Skeletal muscle satellite cell (primary cell): ENCODE measurements around the gene IL11RA.

Experiments used
- H3K27me3 ChIP-seq: 2 replicates; pipeline ENCODE4 v1.7.0; 2013; ENCODE audit warnings: low read length; ENCODE audit not compliant: control insufficient read depth, insufficient read depth
- H3K36me3 ChIP-seq: 2 replicates; pipeline ENCODE4 v1.7.0; 2013; ENCODE audit warnings: mild to moderate bottlenecking, control low read depth, low read length; ENCODE audit not compliant: insufficient read depth
- H3K4me1 ChIP-seq: 2 replicates; pipeline ENCODE4 v1.7.0; 2013; ENCODE audit warnings: low read length; ENCODE audit not compliant: control insufficient read depth, insufficient read depth
- H3K4me2 ChIP-seq: 2 replicates; pipeline ENCODE4 v1.7.0; 2013; ENCODE audit warnings: mild to moderate bottlenecking, low read length
- H3K4me3 ChIP-seq: 2 replicates; pipeline ENCODE4 v1.7.0; 2013; ENCODE audit warnings: low read length
- H3K9ac ChIP-seq: 2 replicates; pipeline ENCODE4 v1.7.0; 2013; ENCODE audit warnings: mild to moderate bottlenecking, low read depth, low read length, moderate library complexity
- H3K9me3 ChIP-seq: replicated peaks from 2 replicates; pipeline ENCODE4 v1.7.0; 2013; ENCODE audit warnings: mild to moderate bottlenecking, control low read depth, low read length

The IL11RA gene

GRCh38 chr9:34620061-34620994 lies 31.7 kb upstream of the IL11RA start, which contains the start of gene DCTN3:
DCTN3 (minus strand) TSS chr9:34620495; CDS start chr9:34620464, 31 bp downstream.
- H3K4me1 ChIP-seq, result peaks cover 7% of the 10 kb centered on the region
- peaks cover 27% of the 10 kb centered on the region for H3K27me3 ChIP-seq
- H3K4me2 ChIP-seq, result peak within 1 kb of the TSS; percentile 95
- H3K9me3 ChIP-seq, result no peaks in the 10 kb centered on the region
- peak within 1 kb of the TSS; percentile 89 for H3K9ac ChIP-seq
- peaks cover 19% of the 10 kb centered on the region for H3K36me3 ChIP-seq
- H3K4me3 ChIP-seq, result peak within 1 kb of the TSS; percentile 79

DNA sequence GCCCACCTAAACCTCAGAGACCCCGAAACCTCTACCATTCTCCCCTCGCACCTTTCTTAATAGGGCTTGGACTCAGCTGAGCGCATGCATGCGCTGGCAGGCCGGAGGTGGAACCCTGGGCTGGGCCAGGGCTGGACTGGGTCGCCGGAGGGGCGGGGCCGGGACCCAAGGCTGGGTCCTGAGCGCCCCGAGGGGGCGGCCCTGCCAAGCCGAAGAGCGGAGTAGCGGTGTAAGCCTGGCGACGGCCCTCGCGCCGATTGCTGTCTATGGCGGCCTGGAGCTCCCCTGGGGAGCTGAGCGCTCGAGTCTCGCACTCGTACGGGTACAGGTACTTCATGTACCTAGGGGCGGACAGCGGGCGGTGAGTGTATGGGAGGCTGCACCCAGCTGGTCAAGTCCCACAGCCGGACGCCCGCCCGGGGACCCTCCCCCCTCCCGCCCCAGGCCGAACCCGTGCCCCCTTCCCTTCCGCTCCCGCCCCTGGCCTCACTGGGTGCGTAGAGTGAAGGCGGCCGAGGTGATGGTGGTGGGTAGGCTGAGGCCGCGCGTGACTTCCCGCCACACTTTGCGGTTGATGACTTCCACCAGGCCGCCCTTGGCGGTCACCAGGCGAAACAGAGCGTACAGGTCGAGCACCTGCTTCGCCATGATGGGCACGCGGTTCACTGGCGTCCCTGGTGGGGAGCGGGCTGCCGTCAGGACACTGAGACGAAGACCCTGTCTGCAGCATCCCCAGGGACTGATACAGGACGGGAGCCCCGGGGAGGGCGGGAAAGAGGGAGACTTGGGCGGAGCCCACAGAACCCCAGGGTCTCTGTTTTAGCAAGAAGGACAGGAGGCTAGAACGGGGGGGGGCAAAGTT lies 28.4 kb upstream of the IL11RA start:
- Histone ChIP-seq H3K27me3 (peaks cover 59% of the 10 kb centered on the region), H3K9me3 (no peaks in the 10 kb centered on the region), H3K9ac (no peak overlapping the region), H3K36me3 (no peaks in the 10 kb centered on the region), H3K4me3 (no peak overlapping the region), H3K4me2 (no peak overlapping the region), H3K4me1 (peaks cover 12% of the 10 kb centered on the region)

- H3K9me3 ChIP-seq, result no peaks in the 10 kb centered on the region
- H3K9ac ChIP-seq, result no peak overlapping the region
- H3K4me3 ChIP-seq, result no peak overlapping the region
- H3K4me1 ChIP-seq, result peaks cover 13% of the 10 kb centered on the region
- H3K27me3 ChIP-seq, result peaks cover 68% of the 10 kb centered on the region
- H3K36me3 ChIP-seq, result no peaks in the 10 kb centered on the region
- H3K4me2 ChIP-seq, result no peak overlapping the region
Observed at GRCh38 chr9:34624475-34625185, 27.4 kb upstream of the IL11RA start.

- Histone ChIP-seq H3K9me3 (no peaks in the 10 kb centered on the region), H3K4me3 (no peak overlapping the region), H3K9ac (no peak overlapping the region), H3K36me3 (no peaks in the 10 kb centered on the region), H3K4me1 (peaks cover 11% of the 10 kb centered on the region), H3K4me2 (no peak overlapping the region), H3K27me3 (peaks cover 73% of the 10 kb centered on the region)
Observed at GRCh38 chr9:34625186-34625486, 26.8 kb upstream of the IL11RA start.

DNA sequence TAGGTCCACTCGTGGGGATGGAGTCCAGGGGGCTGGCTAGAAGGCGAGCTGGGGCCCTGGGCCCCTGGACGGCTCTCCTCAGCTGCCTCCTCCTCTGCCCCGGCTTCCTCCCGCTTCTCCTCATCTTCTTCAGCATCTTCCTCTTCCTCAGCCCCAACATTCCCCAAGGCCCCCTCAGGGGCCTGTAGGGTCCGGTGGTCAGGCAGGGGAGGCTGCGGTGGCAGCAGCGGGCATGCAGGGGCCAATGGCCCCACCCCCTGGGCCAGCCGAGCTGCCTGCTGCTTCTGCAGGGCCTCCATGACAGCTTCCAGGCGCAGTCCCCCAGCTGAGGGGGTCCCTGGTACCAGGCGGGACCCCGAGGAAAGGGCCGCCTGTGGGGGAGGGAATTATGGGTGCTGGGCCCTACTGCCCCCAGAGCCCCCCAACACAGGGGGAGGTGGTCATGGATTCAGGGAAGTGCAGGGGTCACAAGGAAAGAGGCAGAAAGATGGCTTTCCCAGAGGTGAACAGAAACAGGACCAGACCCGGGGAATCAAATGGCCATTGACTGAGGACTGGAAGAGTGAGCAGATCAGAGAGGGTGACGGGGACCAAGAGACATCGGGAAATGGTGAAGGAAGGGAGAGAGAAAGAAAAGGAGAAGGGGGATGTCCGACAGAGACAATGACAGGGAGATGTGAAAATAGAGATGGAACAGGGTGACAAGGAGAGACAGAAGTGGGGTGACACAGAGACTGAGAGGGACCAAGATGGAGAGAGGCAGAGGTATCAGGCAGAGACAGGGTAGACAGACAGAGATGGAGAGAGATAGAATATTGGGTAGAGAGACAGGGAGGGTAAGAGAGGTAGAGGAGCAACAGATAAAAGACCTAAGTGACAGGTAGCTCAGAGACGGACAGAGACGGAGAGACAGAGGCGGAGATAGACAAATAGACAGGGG lies 24.0 kb upstream of the IL11RA start:
- Histone ChIP-seq H3K4me1 (peaks cover 11% of the 10 kb centered on the region), H3K36me3 (no peaks in the 10 kb centered on the region), H3K27me3 (peaks cover 83% of the 10 kb centered on the region), H3K9me3 (no peaks in the 10 kb centered on the region), H3K4me3 (no peak overlapping the region), H3K9ac (no peak overlapping the region), H3K4me2 (peak overlapping the region; percentile 87)

- H3K27me3 ChIP-seq, result peaks cover 76% of the 10 kb centered on the region
- H3K4me2 ChIP-seq, result peak within 1 kb of the TSS; percentile 87
- H3K4me3 ChIP-seq, result peak within 1 kb of the TSS; percentile 62
- no peaks in the 10 kb centered on the region for H3K36me3 ChIP-seq
- no peak within 1 kb of the TSS for H3K9ac ChIP-seq
- no peaks in the 10 kb centered on the region for H3K9me3 ChIP-seq
- peaks cover 11% of the 10 kb centered on the region for H3K4me1 ChIP-seq
Observed at GRCh38 chr9:34628656-34629490, 23.1 kb upstream of the IL11RA start, which contains the start of gene ARID3C. ARID3C (minus strand) TSS chr9:34629066; CDS start chr9:34628014, 1,052 bp downstream.

DNA sequence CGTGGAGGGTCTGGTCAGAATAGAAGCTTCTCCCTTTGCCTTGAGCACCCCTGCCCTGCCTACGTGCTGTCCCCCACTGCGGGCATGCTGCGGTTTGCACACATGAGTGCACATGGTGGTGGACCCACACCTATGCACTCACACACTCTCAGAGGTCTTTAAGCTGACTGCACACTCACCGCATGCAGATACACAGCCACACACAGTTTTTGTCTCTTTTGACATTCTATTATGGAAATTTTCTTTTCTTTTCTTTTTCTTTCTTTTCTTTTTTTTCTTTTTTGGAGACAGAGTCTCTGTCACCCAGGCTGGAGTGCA lies 22.5 kb upstream of the IL11RA start:
- Histone ChIP-seq H3K9me3 (no peaks in the 10 kb centered on the region), H3K36me3 (no peaks in the 10 kb centered on the region), H3K4me3 (peak overlapping the region; percentile 62), H3K27me3 (peaks cover 70% of the 10 kb centered on the region), H3K4me1 (peaks cover 11% of the 10 kb centered on the region), H3K9ac (no peak overlapping the region), H3K4me2 (peak overlapping the region; percentile 87)

GRCh38 chr9:34630402-34631154 lies 21.4 kb upstream of the IL11RA start:
- H3K27me3 ChIP-seq, result peaks cover 60% of the 10 kb centered on the region
- H3K36me3 ChIP-seq, result peaks cover 10% of the 10 kb centered on the region
- H3K9me3 ChIP-seq, result no peaks in the 10 kb centered on the region
- H3K4me3 ChIP-seq, result no peak overlapping the region
- peaks cover 12% of the 10 kb centered on the region for H3K4me1 ChIP-seq
- no peak overlapping the region for H3K4me2 ChIP-seq
- no peak overlapping the region for H3K9ac ChIP-seq

GRCh38 chr9:34633166-34633565 lies 18.8 kb upstream of the IL11RA start:
- H3K9me3 ChIP-seq, result no peaks in the 10 kb centered on the region
- no peak overlapping the region for H3K4me2 ChIP-seq
- H3K4me3 ChIP-seq, result no peak overlapping the region
- H3K9ac ChIP-seq, result no peak overlapping the region
- H3K36me3 ChIP-seq, result peaks cover 11% of the 10 kb centered on the region
- peaks cover 34% of the 10 kb centered on the region for H3K27me3 ChIP-seq
- peaks cover 29% of the 10 kb centered on the region for H3K4me1 ChIP-seq
